ENCODE data around the gene MAVS. TPM values are rescaled to one million over a fixed set of nuclear protein-coding genes. Genes with fewer than 3 reads are reported as not detected.

The MAVS gene
- total and polyA plus RNA-seq, 5 donors: 28.5 to 32.6 (median 30.0) TPM

Small RNA genes within 50 kb of the gene (microRNA-seq; reads per million reads assigned to microRNA genes)
- 0 reads per million in 2 donors for gene MIR103A2
- 0 reads per million in 2 donors for gene MIR103B2

Other genes with a start within 250 kb of the MAVS start
- not detected for gene GFRA4, start 183.4 kb upstream of the MAVS start, total RNA-seq
- not detected for gene GFRA4, start 183.4 kb upstream of the MAVS start, polyA plus RNA-seq
- gene ADAM33, start 164.8 kb upstream of the MAVS start, total RNA-seq: 10 to 100 TPM; 11.5 to 23.7 (median 12.1) TPM
- gene ADAM33, start 164.8 kb upstream of the MAVS start, polyA plus RNA-seq: 30.5 TPM
- 10 to 100 TPM in 1 of 4 donors, 1 to 10 TPM in 3; 6.7 to 12.3 (median 8.8) TPM for gene SIGLEC1, start 134.2 kb upstream of the MAVS start, total RNA-seq
- gene SIGLEC1, start 134.2 kb upstream of the MAVS start, polyA plus RNA-seq: 4.2 TPM
- gene HSPA12B, start 114.1 kb upstream of the MAVS start, total RNA-seq: 10 to 100 TPM in 1 of 4 donors, 1 to 10 TPM in 3; 6.1 to 13.0 (median 7.1) TPM
- gene HSPA12B, start 114.1 kb upstream of the MAVS start, polyA plus RNA-seq: 8.9 TPM
- 10 to 100 TPM; 11.7 to 13.7 (median 12.1) TPM for gene ADISSP, start 79.1 kb upstream of the MAVS start, total RNA-seq
- 12.6 TPM for gene ADISSP, start 79.1 kb upstream of the MAVS start, polyA plus RNA-seq
- under 1 TPM in 1 of 4 donors, not detected in 3; 0.50 TPM for gene SPEF1, start 65.4 kb upstream of the MAVS start, total RNA-seq
- gene SPEF1, start 65.4 kb upstream of the MAVS start, polyA plus RNA-seq: 0.07 TPM
- 10 to 100 TPM; 63.9 to 92.7 (median 72.1) TPM for gene CENPB, start 60.1 kb upstream of the MAVS start, total RNA-seq
- gene CENPB, start 60.1 kb upstream of the MAVS start, polyA plus RNA-seq: 67.4 TPM
- gene CDC25B, start 50.5 kb upstream of the MAVS start, total RNA-seq: 10 to 100 TPM in 3 of 4 donors, 1 to 10 TPM in 1; 10.0 to 12.2 (median 11.4) TPM
- 7.9 TPM for gene CDC25B, start 50.5 kb upstream of the MAVS start, polyA plus RNA-seq
- gene AP5S1, start 26.3 kb upstream of the MAVS start, total RNA-seq: 10 to 100 TPM; 12.3 to 17.2 (median 13.5) TPM
- gene AP5S1, start 26.3 kb upstream of the MAVS start, polyA plus RNA-seq: 12.5 TPM
- gene PANK2, start 42.6 kb downstream of the MAVS start, total RNA-seq: 10 to 100 TPM; 22.1 to 24.4 (median 23.2) TPM
- gene PANK2, start 42.6 kb downstream of the MAVS start, polyA plus RNA-seq: 16.2 TPM
- gene RNF24, start 168.7 kb downstream of the MAVS start, total RNA-seq: 1 to 10 TPM; 5.6 to 8.6 (median 6.8) TPM
- 1.8 TPM for gene RNF24, start 168.7 kb downstream of the MAVS start, polyA plus RNA-seq

Measured in right cardiac atrium (tissue), 5 donors.